HepG2 (cell line): Measurements from ENCODE around the gene STRBP. TPM values are rescaled to one million over a fixed set of nuclear protein-coding genes. Genes with fewer than 3 reads are reported as not detected.

ENCODE experiments used
- ATAC-seq: fragments of 200-7000 bp; cut with Tn5 transposase; 3 replicates; pipeline ENCODE4 v1.9.1; 2020; ENCODE audit warnings: mild to moderate bottlenecking, moderate library complexity
- BruUV-seq: library from RNA; stranded (reverse); fragments of 400-500 nt; replicated peaks from 2 replicates; lab custom pipeline; 2021; lab: Mats Ljungman, UMichigan
- CTCF ChIA-PET: fragments of 300-600 bp; formaldehyde crosslinking; extraction: SDS; loops from one replicate; lab custom pipeline; 2021; ENCODE audit warnings: low total read pairs, inconsistent platforms, low intra/inter-chr PET ratio; lab: Yijun Ruan, JAX
- POLR2A ChIA-PET: fragments of 350-600 bp; sonication (Branson Sonifier 250); formaldehyde crosslinking; loops from one replicate; lab custom pipeline; 2020; ENCODE audit warnings: antibody characterized with exemption, inconsistent platforms; lab: Yijun Ruan, JAX
- DNase-seq: peaks from one replicate; pipeline ENCODE4 v3.0.0-alpha.2; 2015; ENCODE audit warnings: low spot score
- FAIRE-seq: peaks from 3 replicates; lab custom pipeline; 2011; peaks lifted over from hg19 to GRCh38; lab: Jason Lieb, UNC
- H2AFZ ChIP-seq: one replicate; pipeline ENCODE4 v1.6.1; 2011; ENCODE audit warnings: low read length, inconsistent platforms
- H3K27ac ChIP-seq: fragments of 300-600 bp; 3 replicates; pipeline ENCODE4 v1.8.0; 2011; ENCODE audit warnings: mixed run types, mild to moderate bottlenecking, mixed read lengths, low read length, inconsistent platforms; ENCODE audit not compliant: insufficient read depth; ENCODE audit errors: extremely low read length
- H3K27me3 ChIP-seq, 2 experiments: fragments of 200-600 bp in 1 of 2; 2 replicates in 1 of 2; 3 replicates in 1 of 2; pipeline versions ENCODE4 v1.6.0 to v1.8.0; 2011; ENCODE audit warnings: low read length in 2 of 2, mild to moderate bottlenecking in 2 of 2, moderate library complexity in 2 of 2, inconsistent platforms in 1 of 2; ENCODE audit not compliant: insufficient read depth in 2 of 2, control insufficient read depth in 1 of 2
- H3K36me3 ChIP-seq, 2 experiments: fragments of 200-600 bp in 1 of 2; replicated peaks in 1 of 2; 2 replicates in 1 of 2; 3 replicates in 1 of 2; pipeline versions ENCODE4 v1.5.1 to v1.8.0; 2011; ENCODE audit warnings: low read length in 2 of 2, inconsistent platforms in 1 of 2; ENCODE audit not compliant: insufficient read depth in 2 of 2, control insufficient read depth in 1 of 2
- H3K4me1 ChIP-seq: 2 replicates; pipeline ENCODE4 v1.5.1; 2012; ENCODE audit warnings: low read length, inconsistent platforms; ENCODE audit not compliant: insufficient read depth
- H3K4me2 ChIP-seq: 2 replicates; pipeline ENCODE4 v1.6.0; 2011; ENCODE audit warnings: low read depth, low read length, inconsistent platforms
- H3K4me3 ChIP-seq, 3 experiments: fragments of 200-600 bp in 1 of 3; sonication (generic), shearing (Covaris generic) in 1 of 3; replicated peaks in 1 of 3; 2 replicates each; pipeline ENCODE4 v1.5.1; 2011 to 2016; ENCODE audit warnings: low read length in 3 of 3, inconsistent platforms in 2 of 3, low read depth in 2 of 3, mild to moderate bottlenecking in 2 of 3, control low read depth in 1 of 3, mixed read lengths in 1 of 3; ENCODE audit not compliant: insufficient read depth in 1 of 3
- H3K79me2 ChIP-seq: one replicate; pipeline ENCODE4 v1.6.1; 2011; ENCODE audit warnings: low read length, inconsistent platforms; ENCODE audit not compliant: insufficient read depth
- H3K9ac ChIP-seq: 2 replicates; pipeline ENCODE4 v1.6.0; 2011; ENCODE audit warnings: mild to moderate bottlenecking, low read depth, low read length, inconsistent platforms; ENCODE audit not compliant: insufficient read depth
- H3K9me3 ChIP-seq: 2 replicates; pipeline ENCODE4 v1.5.1; 2012; ENCODE audit warnings: mild to moderate bottlenecking, low read length
- H4K20me1 ChIP-seq: 2 replicates; pipeline ENCODE4 v1.6.0; 2011; ENCODE audit warnings: inconsistent platforms, mild to moderate bottlenecking, low read length, moderate library complexity; ENCODE audit not compliant: insufficient read depth
- DMTF1 ChIP-seq: sonication (generic); formaldehyde crosslinking; IDR thresholded peaks from 2 replicates; pipeline ENCODE4 v1.4.0; 2020; ENCODE audit warnings: mild to moderate bottlenecking, missing genetic modification reagents
- FOXP4 ChIP-seq: sonication (generic); formaldehyde crosslinking; IDR thresholded peaks from 2 replicates; pipeline ENCODE4 v1.4.0; 2020; ENCODE audit warnings: missing genetic modification reagents
- HCFC1 ChIP-seq: fragments of 150-350 bp; IDR thresholded peaks from 2 replicates; pipeline ENCODE4 v1.6.1; 2014; ENCODE audit warnings: low read depth, low read length
- MEF2D ChIP-seq: sonication (generic); formaldehyde crosslinking; IDR thresholded peaks from 2 replicates; pipeline ENCODE4 v1.5.1; 2020; ENCODE audit warnings: mild to moderate bottlenecking, missing genetic modification reagents
- NFE2L2 ChIP-seq: fragments of 150-350 bp; IDR thresholded peaks from 2 replicates; pipeline ENCODE4 v1.6.1; 2014; ENCODE audit warnings: low read length
- REXO4 ChIP-seq: sonication (generic); formaldehyde crosslinking; IDR thresholded peaks from 2 replicates; pipeline ENCODE4 v1.8.0; 2022; ENCODE audit warnings: missing genetic modification reagents, mild to moderate bottlenecking, borderline replicate concordance
- SIN3B ChIP-seq: fragments of 150-350 bp; IDR thresholded peaks from 2 replicates; pipeline ENCODE4 v1.6.1; 2014; ENCODE audit warnings: low read length
- ZBTB33 ChIP-seq: sonication (generic); formaldehyde crosslinking; IDR thresholded peaks from 2 replicates; pipeline ENCODE4 v1.4.0; 2020; ENCODE audit warnings: missing genetic modification reagents
- ZNF547 ChIP-seq: sonication (generic); formaldehyde crosslinking; IDR thresholded peaks from 2 replicates; pipeline ENCODE4 v1.5.1; 2020; ENCODE audit warnings: mild to moderate bottlenecking, missing genetic modification reagents
- ZNF749 ChIP-seq: sonication (generic); formaldehyde crosslinking; IDR thresholded peaks from 2 replicates; pipeline ENCODE4 v1.8.0; 2022; ENCODE audit warnings: mild to moderate bottlenecking, missing genetic modification reagents, moderate library complexity, borderline replicate concordance
- WGBS: methylation state at CpG from one replicate; pipeline ENCODE4 v1.1.6; 2017; ENCODE audit warnings: low lambda C conversion rate; 5-methylcytosine and 5-hydroxymethylcytosine counted together
- in situ Hi-C: cut with HindIII; loops from 2 replicates; pipeline ENCODE4 v1.10.0; 2017; ENCODE audit warnings: low pct_unique_long_range_greater_than_20kb; ENCODE audit not compliant: extremely low pct_ligation_motif_present
- intact Hi-C: fragments of 100-400 bp; cut with micrococcal nuclease; formaldehyde crosslinking; loops from one replicate; pipeline ENCODE4 v1.10.0; 2022; ENCODE audit not compliant: unreplicated experiment
- polyA plus RNA-seq, 8 experiments: library from polyadenylated mRNA; depleted of rRNA in 3 of 8; stranded (reverse) in 7 of 8; unstranded in 1 of 8; fragments of >200 nt; fragmentation: Illumina TruSeq in 4 of 8; extraction: Trizol in 4 of 8; gene quantifications; 2 replicates each; pipeline versions ENCODE4 v1.2.1 to v1.2.3, GENCODE V29; 2011 to 2016; ENCODE audit warnings: low read depth in 4 of 8, missing spikeins in 1 of 8, mixed read lengths in 1 of 8; ENCODE audit not compliant: insufficient read depth in 1 of 8
- total RNA-seq, 5 experiments: library from RNA; depleted of rRNA; stranded (reverse); fragments of >200 nt; fragmentation: Illumina TruSeq; extraction: Trizol; gene quantifications; 2 replicates each; pipeline ENCODE4 v1.2.3, GENCODE V29; 2016; ENCODE audit warnings: low read depth in 1 of 5

STRBP gene
- total and polyA plus RNA-seq, 2 of the 13 experiments (the other 11 are each of a cell fraction or from before 2014, with no cell fraction given) = 14.5 to 38.5 TPM

- no peak for TF ChIP-seq ZBTB33
Observed at GRCh38 chr9:123238365-123238764, 30.0 kb downstream of the STRBP start (continued).

- ATAC-seq = no peak
- BruUV-seq = no TSS peak
- FAIRE-seq = no peak
- H3K4me1 ChIP-seq = peaks cover 13% of the 10 kb centered on the region
- DNase-seq = no peak
- 89% methylated on average over 2 of the region's 2 CpGs for WGBS
- H3K79me2 ChIP-seq = peaks cover 18% of the 10 kb centered on the region
- H3K27me3 ChIP-seq = no peaks in the 10 kb centered on the region
- H3K27ac ChIP-seq = no peak overlapping the region
- in situ Hi-C loops (no loop called here), intact Hi-C loops (no loop called here)
- no peak overlapping the region for H3K4me2 ChIP-seq
- POLR2A ChIA-PET = no interaction called here
- H3K9me3 ChIP-seq = no peaks in the 10 kb centered on the region
- CTCF ChIA-PET = no interaction called here
- no peaks in the 10 kb centered on the region; the same call in 1 of the 2 replicates for H4K20me1 ChIP-seq
- H3K9ac ChIP-seq = no peak overlapping the region
- H2AFZ ChIP-seq = no peak overlapping the region
- H3K36me3 ChIP-seq = no peaks in the 10 kb centered on the region
- no peak overlapping the region for H3K4me3 ChIP-seq
- TF ChIP-seq ZNF547 (CRISPR knock-in tag) (no peak), NFE2L2 (no peak), HCFC1 (no peak), SIN3B (no peak), DMTF1 (CRISPR knock-in tag) (no peak), ZNF749 (CRISPR knock-in tag) (no peak), MEF2D (CRISPR knock-in tag) (no peak), FOXP4 (no peak), REXO4 (CRISPR knock-in tag) (no peak)
Observed at GRCh38 chr9:123237220-123237619, 31.2 kb downstream of the STRBP start.
